Cerebellar cortex (tissue), 1 donor: Measurements from ENCODE around the gene ST13.
"Not testable (repeated sequence)": the region's sequence is repeated elsewhere in the genome, so short reads cannot be mapped to it uniquely, and the experiment has no call there.

ENCODE experiments used
- DNase-seq: peaks from one replicate; pipeline ENCODE4 v3.0.0-alpha.2; 2015; ENCODE audit warnings: low spot score

The ST13 gene

GRCh38 chr22:40781749-40782148, 74.7 kb downstream of the ST13 start:
- not testable (repeated sequence) for DNase-seq
